HepG2 (cell line): ENCODE results near the gene GPD1. TPM values are rescaled to one million over a fixed set of nuclear protein-coding genes. Genes with fewer than 3 reads are reported as not detected.

Experiments used
- AGO2 ChIP-seq: fragments of 200-400 bp; formaldehyde crosslinking; optimal IDR thresholded peaks from 2 replicates; pipeline ENCODE3; 2017; ENCODE audit warnings: mild to moderate bottlenecking, low read depth, low read length, moderate library complexity
- BRD4 ChIP-seq: sonication (generic); formaldehyde crosslinking; IDR thresholded peaks from 2 replicates; pipeline ENCODE4 v1.4.0; 2020; ENCODE audit warnings: missing genetic modification reagents
- GATA4 ChIP-seq: sonication (generic); IDR thresholded peaks from 2 replicates; pipeline ENCODE4 v1.6.1; 2016; ENCODE audit warnings: antibody characterized with exemption, low read depth, borderline replicate concordance
- HDAC1 ChIP-seq: sonication (generic); formaldehyde crosslinking; IDR thresholded peaks from 2 replicates; pipeline ENCODE4 v1.5.1; 2020; ENCODE audit warnings: mild to moderate bottlenecking, missing genetic modification reagents
- HOXA7 ChIP-seq: sonication (generic); formaldehyde crosslinking; IDR thresholded peaks from 2 replicates; pipeline ENCODE4 v1.8.1; 2022; ENCODE audit warnings: mild to moderate bottlenecking, missing genetic modification reagents, moderate library complexity
- JUND ChIP-seq: sonication (generic); formaldehyde crosslinking; IDR thresholded peaks from 2 replicates; pipeline ENCODE4 v1.8.0; 2022; ENCODE audit warnings: mild to moderate bottlenecking, missing genetic modification reagents
- MED1 ChIP-seq: sonication (generic); formaldehyde crosslinking; IDR thresholded peaks from 2 replicates; pipeline ENCODE4 v1.4.0; 2020; ENCODE audit warnings: missing genetic modification reagents
- NFIC ChIP-seq: IDR thresholded peaks from 2 replicates; pipeline ENCODE4 v1.6.1; 2012; ENCODE audit warnings: mild to moderate bottlenecking, low read length, inconsistent platforms
- ZBTB46 ChIP-seq: sonication (generic); formaldehyde crosslinking; IDR thresholded peaks from 2 replicates; pipeline ENCODE4 v1.4.0; 2020; ENCODE audit warnings: mild to moderate bottlenecking, missing genetic modification reagents, borderline replicate concordance
- ZFP37 ChIP-seq: sonication (generic); formaldehyde crosslinking; IDR thresholded peaks from 2 replicates; pipeline ENCODE4 v1.4.0; 2020; ENCODE audit warnings: missing genetic modification reagents, borderline replicate concordance
- ZFYVE20 ChIP-seq: sonication (generic); formaldehyde crosslinking; IDR thresholded peaks from 2 replicates; pipeline ENCODE4 v1.8.0; 2023; ENCODE audit warnings: low read depth, mild to moderate bottlenecking, moderate library complexity, missing genetic modification reagents, borderline replicate concordance
- ZMYM2 ChIP-seq: sonication (generic); formaldehyde crosslinking; IDR thresholded peaks from 2 replicates; pipeline ENCODE4 v1.8.0; 2022; ENCODE audit warnings: mild to moderate bottlenecking, missing genetic modification reagents
- ZNF451 ChIP-seq: sonication (generic); formaldehyde crosslinking; IDR thresholded peaks from 2 replicates; pipeline ENCODE4 v1.5.0; 2020; ENCODE audit warnings: mild to moderate bottlenecking, missing genetic modification reagents
- ZNF607 ChIP-seq: sonication (generic); formaldehyde crosslinking; IDR thresholded peaks from 2 replicates; pipeline ENCODE4 v1.5.1; 2020; ENCODE audit warnings: missing genetic modification reagents, mild to moderate bottlenecking, borderline replicate concordance
- ZNF674 ChIP-seq: sonication (generic); formaldehyde crosslinking; IDR thresholded peaks from 2 replicates; pipeline ENCODE4 v1.5.0; 2020; ENCODE audit warnings: low read depth, mild to moderate bottlenecking, missing genetic modification reagents
- ZNF883 ChIP-seq: sonication (generic); formaldehyde crosslinking; IDR thresholded peaks from 2 replicates; pipeline ENCODE4 v1.5.1; 2020; ENCODE audit warnings: mild to moderate bottlenecking, missing genetic modification reagents; ENCODE audit errors: not compliant biosample characterization
- polyA plus RNA-seq, 8 experiments: library from polyadenylated mRNA; depleted of rRNA in 3 of 8; stranded (reverse) in 7 of 8; unstranded in 1 of 8; fragments of >200 nt; fragmentation: Illumina TruSeq in 4 of 8; extraction: Trizol in 4 of 8; gene quantifications; 2 replicates each; pipeline versions ENCODE4 v1.2.1 to v1.2.3, GENCODE V29; 2011 to 2016; ENCODE audit warnings: low read depth in 4 of 8, missing spikeins in 1 of 8, mixed read lengths in 1 of 8; ENCODE audit not compliant: insufficient read depth in 1 of 8
- total RNA-seq, 5 experiments: library from RNA; depleted of rRNA; stranded (reverse); fragments of >200 nt; fragmentation: Illumina TruSeq; extraction: Trizol; gene quantifications; 2 replicates each; pipeline ENCODE4 v1.2.3, GENCODE V29; 2016; ENCODE audit warnings: low read depth in 1 of 5
- TF ChIP-seq, protein P1 (sequence below): sonication (generic); formaldehyde crosslinking; IDR thresholded peaks from 2 replicates; pipeline ENCODE4 v1.4.0; 2020; ENCODE audit warnings: mild to moderate bottlenecking, missing genetic modification reagents
- TF ChIP-seq, protein P2 (sequence below), 2 experiments: fragments of 450-650 bp in 1 of 2; sonication (generic) in 1 of 2; formaldehyde crosslinking in 1 of 2; IDR thresholded peaks; 2 replicates each; pipeline versions ENCODE4 v1.6.1 to v1.8.0; 2016 to 2022; ENCODE audit warnings: antibody characterized with exemption in 1 of 2, mild to moderate bottlenecking in 1 of 2, missing genetic modification reagents in 1 of 2

Gene GPD1
- total and polyA plus RNA-seq, 2 of the 13 experiments (the other 11 are each of a cell fraction or from before 2014, with no cell fraction given) = 3.7 to 30.6 TPM

DNA sequence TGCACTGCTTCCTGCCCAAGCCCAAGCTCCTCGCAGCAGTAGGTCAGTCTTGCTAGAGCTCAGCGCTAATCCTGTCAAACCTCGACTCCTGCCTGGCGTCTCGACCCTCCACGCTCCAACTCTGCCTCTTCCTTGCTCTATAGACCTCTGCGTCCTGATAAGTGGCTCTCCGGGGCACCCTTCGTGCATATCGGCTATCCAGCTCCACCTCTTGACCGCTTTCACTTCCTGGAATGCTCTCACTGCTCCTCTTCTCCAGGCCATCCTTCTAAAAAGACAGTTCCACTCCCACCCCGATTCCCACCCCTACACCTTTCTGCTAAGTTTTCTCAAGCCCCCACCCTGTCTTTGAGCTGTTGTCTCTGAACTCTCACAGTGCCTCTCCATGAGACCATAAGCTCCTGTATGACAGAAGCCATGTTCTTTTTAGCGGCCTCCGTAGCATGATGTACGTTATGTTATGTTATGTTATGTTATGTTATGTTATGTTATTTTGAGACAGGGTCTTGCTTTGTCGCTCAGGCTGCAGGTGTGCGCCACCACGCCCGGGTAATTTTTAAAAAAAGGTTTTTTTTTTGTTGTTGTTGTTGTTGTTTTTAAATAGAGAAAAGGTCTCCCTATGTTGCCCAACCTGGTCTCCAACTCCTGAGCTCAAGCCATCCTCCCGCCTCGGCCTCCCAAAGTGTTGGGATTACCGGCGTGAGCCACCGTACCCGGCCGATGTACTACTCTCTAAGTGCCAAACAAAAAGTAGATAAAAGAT is 8.8 kb downstream of the GPD1 start (continued):
- TF ChIP-seq ZBTB46 (CRISPR knock-in tag) (no peak), GATA4 (no peak), HOXA7 (CRISPR knock-in tag) (no peak), NFIC (no peak), JUND (CRISPR knock-in tag) (no peak), ZMYM2 (CRISPR knock-in tag) (no peak), ZFP37 (CRISPR knock-in tag) (no peak), BRD4 (CRISPR knock-in tag) (no peak; the same call in 1 of the 2 replicates), HDAC1 (CRISPR knock-in tag) (peak; percentile 75; the same call in 1 of the 2 replicates), MED1 (no peak), ZNF883 (CRISPR knock-in tag) (peak; percentile 51), AGO2 (no peak), ZNF674 (CRISPR knock-in tag) (0 out of 2 replicates have a peak, but pooled peaks have one; percentile 19), ZFYVE20 (CRISPR knock-in tag) (0 out of 2 replicates have a peak, but pooled peaks have one; percentile 3), ZNF451 (CRISPR knock-in tag) (no peak), ZNF607 (CRISPR knock-in tag) (no peak; the same call in 1 of the 2 replicates)
- TF ChIP-seq, protein P1, sequence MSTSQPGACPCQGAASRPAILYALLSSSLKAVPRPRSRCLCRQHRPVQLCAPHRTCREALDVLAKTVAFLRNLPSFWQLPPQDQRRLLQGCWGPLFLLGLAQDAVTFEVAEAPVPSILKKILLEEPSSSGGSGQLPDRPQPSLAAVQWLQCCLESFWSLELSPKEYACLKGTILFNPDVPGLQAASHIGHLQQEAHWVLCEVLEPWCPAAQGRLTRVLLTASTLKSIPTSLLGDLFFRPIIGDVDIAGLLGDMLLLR (CRISPR knock-in tag) = 0 out of 2 replicates have a peak, but pooled peaks have one; percentile 19
- TF ChIP-seq, protein P2, sequence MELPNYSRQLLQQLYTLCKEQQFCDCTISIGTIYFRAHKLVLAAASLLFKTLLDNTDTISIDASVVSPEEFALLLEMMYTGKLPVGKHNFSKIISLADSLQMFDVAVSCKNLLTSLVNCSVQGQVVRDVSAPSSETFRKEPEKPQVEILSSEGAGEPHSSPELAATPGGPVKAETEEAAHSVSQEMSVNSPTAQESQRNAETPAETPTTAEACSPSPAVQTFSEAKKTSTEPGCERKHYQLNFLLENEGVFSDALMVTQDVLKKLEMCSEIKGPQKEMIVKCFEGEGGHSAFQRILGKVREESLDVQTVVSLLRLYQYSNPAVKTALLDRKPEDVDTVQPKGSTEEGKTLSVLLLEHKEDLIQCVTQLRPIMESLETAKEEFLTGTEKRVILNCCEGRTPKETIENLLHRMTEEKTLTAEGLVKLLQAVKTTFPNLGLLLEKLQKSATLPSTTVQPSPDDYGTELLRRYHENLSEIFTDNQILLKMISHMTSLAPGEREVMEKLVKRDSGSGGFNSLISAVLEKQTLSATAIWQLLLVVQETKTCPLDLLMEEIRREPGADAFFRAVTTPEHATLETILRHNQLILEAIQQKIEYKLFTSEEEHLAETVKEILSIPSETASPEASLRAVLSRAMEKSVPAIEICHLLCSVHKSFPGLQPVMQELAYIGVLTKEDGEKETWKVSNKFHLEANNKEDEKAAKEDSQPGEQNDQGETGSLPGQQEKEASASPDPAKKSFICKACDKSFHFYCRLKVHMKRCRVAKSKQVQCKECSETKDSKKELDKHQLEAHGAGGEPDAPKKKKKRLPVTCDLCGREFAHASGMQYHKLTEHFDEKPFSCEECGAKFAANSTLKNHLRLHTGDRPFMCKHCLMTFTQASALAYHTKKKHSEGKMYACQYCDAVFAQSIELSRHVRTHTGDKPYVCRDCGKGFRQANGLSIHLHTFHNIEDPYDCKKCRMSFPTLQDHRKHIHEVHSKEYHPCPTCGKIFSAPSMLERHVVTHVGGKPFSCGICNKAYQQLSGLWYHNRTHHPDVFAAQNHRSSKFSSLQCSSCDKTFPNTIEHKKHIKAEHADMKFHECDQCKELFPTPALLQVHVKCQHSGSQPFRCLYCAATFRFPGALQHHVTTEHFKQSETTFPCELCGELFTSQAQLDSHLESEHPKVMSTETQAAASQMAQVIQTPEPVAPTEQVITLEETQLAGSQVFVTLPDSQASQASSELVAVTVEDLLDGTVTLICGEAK (IDR thresholded peaks at IDR 0.05) = no peak
- TF ChIP-seq, protein P2 (CRISPR knock-in tag; IDR thresholded peaks at IDR 0.05) = 0 out of 2 replicates have a peak, but pooled peaks have one; percentile 5
